SU-DHL-6 (cell line): ENCODE measurements around the gene PLA2G4F.

Source experiments
- CTCF ChIP-seq: fragments of 200-600 bp; sonication (generic); IDR thresholded peaks from one replicate; pipeline ENCODE4 v1.5.1; 2017; ENCODE audit warnings: antibody characterized with exemption, mild to moderate bottlenecking, low read length, moderate library complexity; ENCODE audit not compliant: insufficient read depth, poor library complexity, severe bottlenecking
- EZH2phosphoT487 ChIP-seq: fragments of 200-600 bp; sonication (generic), shearing (Covaris generic); conservative IDR thresholded peaks from 2 replicates; pipeline ENCODE4 v1.6.1; 2018; ENCODE audit warnings: mild to moderate bottlenecking, antibody characterized with exemption, low read length, moderate library complexity, mixed read lengths

GRCh38 chr15:42133356-42133755 is 23.1 kb downstream of the PLA2G4F start:
- no peak for TF ChIP-seq CTCF
- TF ChIP-seq EZH2phosphoT487 = no peak
